Neural cell (in vitro differentiated cells): Measurements from ENCODE around the gene CCDC9. TPM values are rescaled to one million over a fixed set of nuclear protein-coding genes. Genes with fewer than 3 reads are reported as not detected.

Source experiments
- H2AFZ ChIP-seq: fragments of 200-600, 300-800 bp; sonication (generic), shearing (Covaris generic); 2 replicates; pipeline ENCODE4 v1.6.0; 2014; ENCODE audit warnings: low read depth, mild to moderate bottlenecking, antibody characterized with exemption, low read length, moderate library complexity
- H3F3A ChIP-seq: fragments of 200-600 bp; shearing (Covaris generic); 2 replicates; pipeline ENCODE4 v1.6.1; 2016; ENCODE audit warnings: mild to moderate bottlenecking, moderate library complexity, mixed read lengths, antibody characterized with exemption, low read length; ENCODE audit not compliant: insufficient read depth, poor library complexity, severe bottlenecking
- H3K27ac ChIP-seq: fragments of 200-600, 300-800 bp; sonication (generic), shearing (Covaris generic); 2 replicates; pipeline ENCODE4 v1.5.1; 2014; ENCODE audit warnings: mild to moderate bottlenecking, low read length, moderate library complexity
- H3K27me3 ChIP-seq: fragments of 300-800, 200-600 bp; sonication (generic), shearing (Covaris generic); 2 replicates; pipeline ENCODE4 v1.6.0; 2014; ENCODE audit warnings: mild to moderate bottlenecking, low read depth, low read length, moderate library complexity; ENCODE audit not compliant: insufficient read depth
- H3K36me3 ChIP-seq: fragments of 300-800, 200-600 bp; sonication (generic), shearing (Covaris generic); 2 replicates; pipeline ENCODE4 v1.5.1; 2014; ENCODE audit warnings: mild to moderate bottlenecking, antibody characterized with exemption, low read length, moderate library complexity; ENCODE audit not compliant: insufficient read depth
- H3K4me2 ChIP-seq: fragments of 300-800, 200-600 bp; sonication (generic), shearing (Covaris generic); 2 replicates; pipeline ENCODE4 v1.6.0; 2014; ENCODE audit warnings: mild to moderate bottlenecking, low read length
- H3K4me3 ChIP-seq: fragments of 300-800, 200-600 bp; sonication (generic), shearing (Covaris generic); 2 replicates; pipeline ENCODE4 v1.5.1; 2014; ENCODE audit warnings: mild to moderate bottlenecking, low read length, moderate library complexity
- H3K79me2 ChIP-seq: fragments of 200-600 bp; shearing (Covaris generic); replicated peaks from 2 replicates; pipeline ENCODE4 v1.6.0; 2014; ENCODE audit warnings: mild to moderate bottlenecking, low read length, moderate library complexity; ENCODE audit not compliant: insufficient read depth
- H3K9ac ChIP-seq: fragments of 300-800, 200-600 bp; sonication (generic), shearing (Covaris generic); 2 replicates; pipeline ENCODE4 v1.6.1; 2016; ENCODE audit warnings: mild to moderate bottlenecking, low read length, mixed read lengths
- H3K9me2 ChIP-seq: fragments of 200-600 bp; shearing (Covaris generic); 2 replicates; pipeline ENCODE4 v1.6.1; 2016; ENCODE audit warnings: mild to moderate bottlenecking, low read length, mixed read lengths; ENCODE audit not compliant: insufficient read depth
- H3K9me3 ChIP-seq: fragments of 200-600, 300-800 bp; sonication (generic), shearing (Covaris generic); 2 replicates; pipeline ENCODE4 v1.6.1; 2016; ENCODE audit warnings: mild to moderate bottlenecking, mixed run types, low read length, moderate library complexity, mixed read lengths
- H4K20me1 ChIP-seq: fragments of 200-600 bp; shearing (Covaris generic); 2 replicates; pipeline ENCODE4 v1.6.1; 2016; ENCODE audit warnings: mild to moderate bottlenecking, mixed run types; ENCODE audit not compliant: insufficient read depth
- CTCF ChIP-seq: fragments of 450-650 bp; IDR thresholded peaks from 2 replicates; pipeline ENCODE4 v1.5.1; 2014; ENCODE audit warnings: antibody characterized with exemption, mild to moderate bottlenecking, moderate library complexity; ENCODE audit not compliant: poor library complexity, severe bottlenecking
- EP300 ChIP-seq: fragments of 450-650 bp; conservative IDR thresholded peaks from 2 replicates; pipeline ENCODE4 v1.6.1; 2014; ENCODE audit warnings: antibody characterized with exemption, mild to moderate bottlenecking, moderate library complexity; ENCODE audit not compliant: poor library complexity, severe bottlenecking
- EZH2 ChIP-seq: fragments of 200-600, 300-800 bp; shearing (Covaris generic), sonication (generic); IDR thresholded peaks from 2 replicates; pipeline ENCODE4 v1.6.1; 2014; ENCODE audit warnings: antibody characterized with exemption, low read length, borderline replicate concordance, mild to moderate bottlenecking; ENCODE audit not compliant: insufficient read depth, poor library complexity, severe bottlenecking
- MXI1 ChIP-seq: fragments of 450-650 bp; conservative IDR thresholded peaks from 2 replicates; pipeline ENCODE4 v1.6.1; 2014; ENCODE audit warnings: antibody characterized with exemption, mild to moderate bottlenecking; ENCODE audit not compliant: poor library complexity, severe bottlenecking
- POLR2AphosphoS5 ChIP-seq: IDR thresholded peaks from 2 replicates; pipeline ENCODE4 v1.6.1; 2012
- RAD21 ChIP-seq: fragments of 450-650 bp; conservative IDR thresholded peaks from 2 replicates; pipeline ENCODE4 v1.6.1; 2014; ENCODE audit warnings: antibody characterized with exemption, mild to moderate bottlenecking, moderate library complexity
- REST ChIP-seq: IDR thresholded peaks from 2 replicates; pipeline ENCODE4 v1.6.1; 2012; ENCODE audit warnings: borderline replicate concordance
- SMC3 ChIP-seq: fragments of 450-650 bp; conservative IDR thresholded peaks from 2 replicates; pipeline ENCODE4 v1.6.1; 2014; ENCODE audit warnings: antibody characterized with exemption, mild to moderate bottlenecking, moderate library complexity; ENCODE audit not compliant: poor library complexity
- TAF1 ChIP-seq: IDR thresholded peaks from 2 replicates; pipeline ENCODE4 v1.6.1; 2012; ENCODE audit warnings: low read depth
- polyA plus RNA-seq: library from polyadenylated mRNA; depleted of rRNA; stranded (reverse); fragments of >200 nt; gene quantifications from 2 replicates; pipeline ENCODE4 v1.2.3, GENCODE V29; 2014

Gene CCDC9
- polyA plus RNA-seq, 1 donor from 2014 or later, result 2.1 TPM

- Histone ChIP-seq H3F3A (no peaks in the 10 kb centered on the region), H3K36me3 (no peaks in the 10 kb centered on the region), H3K4me3 (no peak overlapping the region), H2AFZ (no peak overlapping the region), H3K9me2 (no peaks in the 10 kb centered on the region), H3K4me2 (no peak overlapping the region), H3K27me3 (no peaks in the 10 kb centered on the region), H4K20me1 (no peaks in the 10 kb centered on the region), H3K27ac (no peak overlapping the region), H3K9ac (no peak overlapping the region), H3K9me3 (no peaks in the 10 kb centered on the region), H3K79me2 (no peaks in the 10 kb centered on the region)
- no peak for TF ChIP-seq POLR2AphosphoS5
- TF ChIP-seq CTCF, result no peak
- TF ChIP-seq EZH2, result no peak
- no peak for TF ChIP-seq MXI1
- no peak for TF ChIP-seq REST
- no peak for TF ChIP-seq SMC3
- TF ChIP-seq EP300, result no peak
- no peak for TF ChIP-seq TAF1
- no peak for TF ChIP-seq RAD21
These were observed 2.9 kb upstream of the CCDC9 start for GRCh38 chr19:47253467-47253881.

- no peak for TF ChIP-seq CTCF
- TF ChIP-seq RAD21, result no peak
- TF ChIP-seq EZH2, result no peak
- no peak for TF ChIP-seq SMC3
- no peak for TF ChIP-seq POLR2AphosphoS5
- no peak for TF ChIP-seq REST
- no peak for TF ChIP-seq MXI1
- no peak for TF ChIP-seq TAF1
- no peak for TF ChIP-seq EP300
- H3F3A ChIP-seq, result no peaks in the 10 kb centered on the region
- no peaks in the 10 kb centered on the region for H3K36me3 ChIP-seq
- H3K27me3 ChIP-seq, result no peaks in the 10 kb centered on the region
- no peaks in the 10 kb centered on the region for H4K20me1 ChIP-seq
- H3K27ac ChIP-seq, result no peak overlapping the region
- H3K9ac ChIP-seq, result no peak overlapping the region
- H2AFZ ChIP-seq, result no peak overlapping the region
- no peak overlapping the region for H3K4me3 ChIP-seq
- no peaks in the 10 kb centered on the region for H3K79me2 ChIP-seq
- no peaks in the 10 kb centered on the region for H3K9me3 ChIP-seq
- H3K4me2 ChIP-seq, result no peak overlapping the region
- H3K9me2 ChIP-seq, result no peaks in the 10 kb centered on the region
These were observed 2.4 kb upstream of the CCDC9 start for GRCh38 chr19:47253970-47254369.
